ENCODE data around the gene CCDC13. TPM values are rescaled to one million over a fixed set of nuclear protein-coding genes. Genes with fewer than 3 reads are reported as not detected.

Gene CCDC13, protein sequence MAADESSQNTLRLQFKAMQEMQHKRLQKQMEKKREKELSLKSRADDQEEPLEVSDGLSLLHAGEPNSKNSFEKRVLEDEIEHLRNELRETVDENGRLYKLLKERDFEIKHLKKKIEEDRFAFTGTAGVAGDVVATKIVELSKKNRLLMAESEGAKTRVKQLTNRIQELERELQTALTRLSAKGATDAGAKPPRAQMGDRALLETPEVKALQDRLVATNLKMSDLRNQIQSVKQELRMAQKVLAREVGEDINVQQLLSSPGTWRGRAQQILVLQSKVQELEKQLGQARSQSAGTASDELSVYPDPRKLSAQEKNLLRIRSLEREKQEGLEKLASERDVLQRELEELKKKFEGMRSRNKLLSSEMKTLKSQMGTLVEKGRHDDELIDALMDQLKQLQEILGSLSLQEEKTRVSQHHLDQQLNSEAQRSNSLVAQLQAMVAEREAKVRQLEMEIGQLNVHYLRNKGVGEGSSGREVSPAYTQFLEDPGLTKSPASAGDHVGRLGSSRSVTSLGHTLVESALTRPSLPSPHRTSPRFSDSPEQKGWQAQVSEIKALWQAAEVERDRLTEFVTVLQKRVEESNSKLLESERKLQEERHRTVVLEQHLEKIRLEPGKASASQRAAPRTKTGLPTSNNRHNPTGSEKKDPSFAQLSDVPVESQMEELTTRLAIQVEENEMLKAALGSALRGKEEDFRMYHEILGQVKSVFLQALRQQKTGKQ
- 0.06 to 0.21 TPM (median 0.17 TPM) in 3 replicates for polyA plus RNA-seq
- polyA plus RNA-seq (2011; ENCODE audit: low read depth) = 0.91 TPM
- polyA plus RNA-seq (2011; cell fraction: cytosol; rRNA removed) = 0.10 and 0.12 TPM in 2 replicates
- polyA plus RNA-seq (2011; cell fraction: nucleus; rRNA removed) = 0.78 and 0.81 TPM in 2 replicates
- 0.14 and 0.71 TPM in 2 replicates for polyA plus RNA-seq (2012; ENCODE audit: low replicate concordance)
- 0.26 to 0.92 TPM in 2 of 3 replicates, not detected in the other for polyA minus RNA-seq
- polyA minus RNA-seq (2011; cell fraction: cytosol; rRNA and poly(A)+ RNA removed) = not detected
- polyA minus RNA-seq (2011; cell fraction: nucleus; rRNA and poly(A)+ RNA removed) = not detected in 2 replicates

DNA sequence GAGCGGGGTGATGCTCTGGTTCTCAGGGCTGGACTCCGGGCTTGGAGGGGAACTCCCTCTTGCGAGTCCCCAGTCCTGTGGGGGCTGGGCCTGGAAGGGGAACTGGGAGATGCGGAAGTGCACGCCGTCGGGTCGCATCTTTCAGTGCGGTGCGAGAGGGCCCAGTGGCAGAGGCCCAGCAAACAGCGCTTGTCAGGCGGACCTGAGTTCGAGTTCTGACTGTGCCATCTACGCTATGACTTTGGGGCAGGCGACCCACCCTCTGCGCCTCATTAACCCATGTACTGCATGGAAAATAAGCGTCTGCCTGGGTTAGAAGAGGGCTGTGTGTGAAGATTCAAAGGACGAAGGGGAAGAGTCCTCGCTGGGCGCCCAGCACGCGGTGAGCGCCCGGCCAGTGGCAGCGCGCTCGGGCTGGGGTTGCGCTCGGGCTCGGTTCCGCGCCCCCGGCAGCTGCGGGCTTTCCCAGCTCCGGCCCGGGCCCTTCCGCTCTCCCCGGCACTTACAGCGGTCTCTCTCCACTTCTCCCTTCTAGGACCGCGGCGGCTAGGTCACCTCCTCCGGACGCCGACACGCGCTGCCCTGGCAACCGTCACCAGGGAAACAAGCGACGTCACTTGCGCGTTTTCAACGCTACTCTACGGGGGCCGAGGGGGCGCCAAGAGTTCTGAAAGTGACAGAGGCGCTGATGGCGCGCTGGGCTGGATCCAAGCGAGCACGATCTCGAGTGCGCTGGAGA is at the start of gene CCDC13:
TSS of gene CCDC13 (minus strand) at position 584 of the 739 bp plus-strand sequence. CDS start 14,908 bp downstream, outside the sequence.
- H3K4me3 ChIP-seq (ENCODE audit: control insufficient read depth in 2 of 3, extremely low read depth in 1 of 3, insufficient read depth in 2 of 3, low read depth in 1 of 3, low read length in 3 of 3) = peak within 1 kb of the TSS; percentile 13 to 62 (median 61)
- H3K9ac ChIP-seq (ENCODE audit: control insufficient read depth, extremely low read depth, insufficient read depth, low read length) = peak within 1 kb of the TSS; percentile 43
- H3K9me1 ChIP-seq (ENCODE audit: control insufficient read depth, extremely low read depth, insufficient read depth, low read length) = no peaks in the 10 kb centered on the region
- H3K27me3 ChIP-seq (ENCODE audit: control insufficient read depth, extremely low read depth, insufficient read depth, low read length) = no peaks in the 10 kb centered on the region
- no peak within 1 kb of the TSS for H2AFZ ChIP-seq (ENCODE audit: control insufficient read depth, low read length)
- FAIRE-seq (no peak), DNase-seq (ENCODE audit: low read depth, low spot score) (no peak)
- H3K4me2 ChIP-seq (ENCODE audit: control insufficient read depth, extremely low read depth, insufficient read depth, low read depth, low read length) = peak within 1 kb of the TSS; percentile 69
- H3K79me2 ChIP-seq (ENCODE audit: control insufficient read depth, insufficient read depth, low read length) = no peaks in the 10 kb centered on the region
- no peak within 1 kb of the TSS for H3K27ac ChIP-seq (ENCODE audit: control insufficient read depth, insufficient read depth, low read length)
- no peaks in the 10 kb centered on the region for H3K36me3 ChIP-seq (ENCODE audit: control insufficient read depth in 2 of 2, extremely low read depth in 1 of 2, insufficient read depth in 2 of 2, low read length in 2 of 2)
- H3K9me3 ChIP-seq (ENCODE audit: control insufficient read depth, low read depth, low read length) = no peaks in the 10 kb centered on the region
- dilution Hi-C loops (cut with MboI; ENCODE audit: extremely low pct_ligation_motif_present, low sequenced_read_pairs) = no loop called here
- H4K20me1 ChIP-seq (ENCODE audit: control insufficient read depth, extremely low read depth, insufficient read depth, low read length) = no peaks in the 10 kb centered on the region
- H3K4me1 ChIP-seq (ENCODE audit: control insufficient read depth, extremely low read depth, insufficient read depth, low read length) = peaks cover 3% of the 10 kb centered on the region
- TF ChIP-seq EZH2 (IDR thresholded peaks at IDR 0.05; ENCODE audit: low read length) (no peak), CTCF (optimal IDR thresholded peaks at IDR 0.05 in 1 of 3, IDR thresholded peaks at IDR 0.05 in 1 of 3, conservative IDR thresholded peaks at IDR 0.05 in 1 of 3; ENCODE audit: extremely low read depth in 1 of 3, insufficient read depth in 2 of 3, low read length in 3 of 3) (no peak)

- Histone ChIP-seq H2AFZ (ENCODE audit: control insufficient read depth, low read length) (peak overlapping the region; percentile 62), H3K27ac (ENCODE audit: control insufficient read depth, insufficient read depth, low read length) (peak overlapping the region; percentile 69), H3K4me2 (ENCODE audit: control insufficient read depth, extremely low read depth, insufficient read depth, low read depth, low read length) (peak overlapping the region; percentile 80), H3K9me1 (ENCODE audit: control insufficient read depth, extremely low read depth, insufficient read depth, low read length) (no peaks in the 10 kb centered on the region), H3K27me3 (ENCODE audit: control insufficient read depth, extremely low read depth, insufficient read depth, low read length) (no peaks in the 10 kb centered on the region), H3K4me1 (ENCODE audit: control insufficient read depth, extremely low read depth, insufficient read depth, low read length) (peaks cover 21% of the 10 kb centered on the region), H4K20me1 (ENCODE audit: control insufficient read depth, extremely low read depth, insufficient read depth, low read length) (no peaks in the 10 kb centered on the region), H3K9ac (ENCODE audit: control insufficient read depth, extremely low read depth, insufficient read depth, low read length) (peak overlapping the region; percentile 22), H3K36me3 (ENCODE audit: control insufficient read depth in 2 of 2, extremely low read depth in 1 of 2, insufficient read depth in 2 of 2, low read length in 2 of 2) (no peaks in the 10 kb centered on the region), H3K79me2 (ENCODE audit: control insufficient read depth, insufficient read depth, low read length) (no peaks in the 10 kb centered on the region), H3K9me3 (ENCODE audit: control insufficient read depth, low read depth, low read length) (no peaks in the 10 kb centered on the region), H3K4me3 (ENCODE audit: control insufficient read depth in 2 of 3, extremely low read depth in 1 of 3, insufficient read depth in 2 of 3, low read depth in 1 of 3, low read length in 3 of 3) (peak overlapping the region in 1 of 3 experiments; percentile 23)
- dilution Hi-C loops (cut with MboI; ENCODE audit: extremely low pct_ligation_motif_present, low sequenced_read_pairs) = no loop called here
- DNase-seq (ENCODE audit: low read depth, low spot score) = no peak
- no peak for FAIRE-seq
- TF ChIP-seq EZH2 (IDR thresholded peaks at IDR 0.05; ENCODE audit: low read length) (no peak), CTCF (optimal IDR thresholded peaks at IDR 0.05 in 1 of 3, IDR thresholded peaks at IDR 0.05 in 1 of 3, conservative IDR thresholded peaks at IDR 0.05 in 1 of 3; ENCODE audit: extremely low read depth in 1 of 3, insufficient read depth in 2 of 3, low read length in 3 of 3) (no peak)
Observed at GRCh38 chr3:42822828-42823227, 49.8 kb upstream of the CCDC13 start.
